Measurements from ENCODE around the gene SFI1.
A peak's percentile ranks its signal among the peaks of the same experiment; 100 is the strongest.

The SFI1 gene

GRCh38 chr22:31616315-31616980 is 120.1 kb downstream of the SFI1 start:
- no peak for DNase-seq (ENCODE audit: low spot score)

GRCh38 chr22:31618057-31618456 is 121.7 kb downstream of the SFI1 start:
- DNase-seq (ENCODE audit: low spot score) = no peak

GRCh38 chr22:31618471-31619176 is 122.3 kb downstream of the SFI1 start:
- DNase-seq (ENCODE audit: low spot score) = no peak

GRCh38 chr22:31619611-31620300 is 123.4 kb downstream of the SFI1 start:
- no peak for DNase-seq (ENCODE audit: low spot score)

GRCh38 chr22:31620756-31621480 is 124.6 kb downstream of the SFI1 start:
- no peak for DNase-seq (ENCODE audit: low spot score)

- DNase-seq (ENCODE audit: low spot score) = no peak
Measured at GRCh38 chr22:31621507-31622124, 125.3 kb downstream of the SFI1 start.

GRCh38 chr22:31622980-31623379 is 126.6 kb downstream of the SFI1 start:
- no peak for DNase-seq (ENCODE audit: low spot score)

- no peak for DNase-seq (ENCODE audit: low spot score)
Measured at GRCh38 chr22:31623592-31624304, 127.4 kb downstream of the SFI1 start.

- DNase-seq (ENCODE audit: low spot score) = no peak
Measured at GRCh38 chr22:31625257-31625640, 128.9 kb downstream of the SFI1 start.

GRCh38 chr22:31625661-31626426 is 129.5 kb downstream of the SFI1 start:
- peak; percentile 67 for DNase-seq (ENCODE audit: low spot score)

GRCh38 chr22:31626427-31627150 is 130.3 kb downstream of the SFI1 start:
- DNase-seq (ENCODE audit: low spot score) = no peak

- no peak for DNase-seq (ENCODE audit: low spot score)
Measured at GRCh38 chr22:31627223-31627731, 130.9 kb downstream of the SFI1 start.

GRCh38 chr22:31628362-31628761 is 132.0 kb downstream of the SFI1 start:
- DNase-seq (ENCODE audit: low spot score) = no peak

GRCh38 chr22:31628969-31629708 is 132.8 kb downstream of the SFI1 start:
- DNase-seq (ENCODE audit: low spot score) = no peak

- no peak for DNase-seq (ENCODE audit: low spot score)
Measured at GRCh38 chr22:31629741-31630184, 133.4 kb downstream of the SFI1 start.

GRCh38 chr22:31630331-31631329 is 134.3 kb downstream of the SFI1 start:
- peak; percentile 73 for DNase-seq (ENCODE audit: low spot score)

- no peak for DNase-seq (ENCODE audit: low spot score)
Measured at GRCh38 chr22:31631436-31631835, 135.1 kb downstream of the SFI1 start.

Data from globus pallidus (tissue), 1 donor.